ENCODE data around the gene BCOR. TPM values are rescaled to one million over a fixed set of nuclear protein-coding genes. Genes with fewer than 3 reads are reported as not detected.

BCOR gene
- total RNA-seq, 4 donors from 2014 or later = 19.9 to 32.5 (median 26.0) TPM

GRCh38 chrX:40005292-40006011, 92.3 kb downstream of the BCOR start:
- Histone ChIP-seq H3K36me3 (no peaks in the 10 kb centered on the region), H3K4me1 (peaks cover 15 to 39% (median 27%) of the 10 kb centered on the region in 4 donors), H3K4me3 (peak overlapping the region; percentile 21 to 31 (median 30)), H3K27ac (replicated peaks in 1 of 4) (peak overlapping the region in 2 of 4 donors; percentile 9 to 30), H3K27me3 (peaks cover 0 to 19% (median 0%) of the 10 kb centered on the region in 4 donors), H3K9me3 (no peaks in the 10 kb centered on the region)
- intact Hi-C loops (cut with DNase I) = no loop called here
- DNase-seq (ENCODE audit: extremely low spot score) = no peak
- WGBS = 26% methylated on average over 23 of the region's 73 CpGs
- TF ChIP-seq, protein P1, sequence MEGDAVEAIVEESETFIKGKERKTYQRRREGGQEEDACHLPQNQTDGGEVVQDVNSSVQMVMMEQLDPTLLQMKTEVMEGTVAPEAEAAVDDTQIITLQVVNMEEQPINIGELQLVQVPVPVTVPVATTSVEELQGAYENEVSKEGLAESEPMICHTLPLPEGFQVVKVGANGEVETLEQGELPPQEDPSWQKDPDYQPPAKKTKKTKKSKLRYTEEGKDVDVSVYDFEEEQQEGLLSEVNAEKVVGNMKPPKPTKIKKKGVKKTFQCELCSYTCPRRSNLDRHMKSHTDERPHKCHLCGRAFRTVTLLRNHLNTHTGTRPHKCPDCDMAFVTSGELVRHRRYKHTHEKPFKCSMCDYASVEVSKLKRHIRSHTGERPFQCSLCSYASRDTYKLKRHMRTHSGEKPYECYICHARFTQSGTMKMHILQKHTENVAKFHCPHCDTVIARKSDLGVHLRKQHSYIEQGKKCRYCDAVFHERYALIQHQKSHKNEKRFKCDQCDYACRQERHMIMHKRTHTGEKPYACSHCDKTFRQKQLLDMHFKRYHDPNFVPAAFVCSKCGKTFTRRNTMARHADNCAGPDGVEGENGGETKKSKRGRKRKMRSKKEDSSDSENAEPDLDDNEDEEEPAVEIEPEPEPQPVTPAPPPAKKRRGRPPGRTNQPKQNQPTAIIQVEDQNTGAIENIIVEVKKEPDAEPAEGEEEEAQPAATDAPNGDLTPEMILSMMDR (IDR thresholded peaks at IDR 0.05) = no peak
- TF ChIP-seq EP300 (IDR thresholded peaks at IDR 0.05) (no peak), POLR2AphosphoS5 (IDR thresholded peaks at IDR 0.05) (no peak), POLR2A (IDR thresholded peaks at IDR 0.05; ENCODE audit: low read depth) (no peak)

GRCh38 chrX:40004921-40005291, 92.9 kb downstream of the BCOR start:
- no peaks in the 10 kb centered on the region for H3K9me3 ChIP-seq
- WGBS = 46% methylated on average over 16 of the region's 16 CpGs
- TF ChIP-seq POLR2A (IDR thresholded peaks at IDR 0.05; ENCODE audit: low read depth) = no peak
- TF ChIP-seq EP300 (IDR thresholded peaks at IDR 0.05) = no peak
- TF ChIP-seq, protein P1 (IDR thresholded peaks at IDR 0.05) = no peak
- no peak for TF ChIP-seq POLR2AphosphoS5 (IDR thresholded peaks at IDR 0.05)
- H3K27me3 ChIP-seq = peaks cover 0 to 19% (median 0%) of the 10 kb centered on the region in 4 donors
- intact Hi-C loops (cut with DNase I) = no loop called here
- no peak overlapping the region for H3K27ac ChIP-seq (replicated peaks in 1 of 4)
- no peak for DNase-seq (ENCODE audit: extremely low spot score)
- H3K4me3 ChIP-seq = peak overlapping the region in 2 of 4 donors; percentile 30 to 31
- H3K4me1 ChIP-seq = peaks cover 15 to 39% (median 27%) of the 10 kb centered on the region in 4 donors
- H3K36me3 ChIP-seq = no peaks in the 10 kb centered on the region

- Histone ChIP-seq H3K9me3 (no peaks in the 10 kb centered on the region), H3K36me3 (no peaks in the 10 kb centered on the region), H3K4me3 (no peak overlapping the region), H3K4me1 (peaks cover 10 to 32% (median 22%) of the 10 kb centered on the region in 4 donors), H3K27ac (replicated peaks in 1 of 4) (no peak overlapping the region), H3K27me3 (peaks cover 0 to 18% (median 0%) of the 10 kb centered on the region in 4 donors)
- DNase-seq (ENCODE audit: extremely low spot score) = no peak
- WGBS = 53% methylated on average over 4 of the region's 4 CpGs
- intact Hi-C loops (cut with DNase I) = no loop called here
- TF ChIP-seq POLR2A (IDR thresholded peaks at IDR 0.05; ENCODE audit: low read depth) = no peak
- TF ChIP-seq, protein P1 (IDR thresholded peaks at IDR 0.05) = no peak
- TF ChIP-seq EP300 (IDR thresholded peaks at IDR 0.05) = no peak
- TF ChIP-seq POLR2AphosphoS5 (IDR thresholded peaks at IDR 0.05) = no peak
Measured at GRCh38 chrX:40004246-40004535, 93.6 kb downstream of the BCOR start.

DNA sequence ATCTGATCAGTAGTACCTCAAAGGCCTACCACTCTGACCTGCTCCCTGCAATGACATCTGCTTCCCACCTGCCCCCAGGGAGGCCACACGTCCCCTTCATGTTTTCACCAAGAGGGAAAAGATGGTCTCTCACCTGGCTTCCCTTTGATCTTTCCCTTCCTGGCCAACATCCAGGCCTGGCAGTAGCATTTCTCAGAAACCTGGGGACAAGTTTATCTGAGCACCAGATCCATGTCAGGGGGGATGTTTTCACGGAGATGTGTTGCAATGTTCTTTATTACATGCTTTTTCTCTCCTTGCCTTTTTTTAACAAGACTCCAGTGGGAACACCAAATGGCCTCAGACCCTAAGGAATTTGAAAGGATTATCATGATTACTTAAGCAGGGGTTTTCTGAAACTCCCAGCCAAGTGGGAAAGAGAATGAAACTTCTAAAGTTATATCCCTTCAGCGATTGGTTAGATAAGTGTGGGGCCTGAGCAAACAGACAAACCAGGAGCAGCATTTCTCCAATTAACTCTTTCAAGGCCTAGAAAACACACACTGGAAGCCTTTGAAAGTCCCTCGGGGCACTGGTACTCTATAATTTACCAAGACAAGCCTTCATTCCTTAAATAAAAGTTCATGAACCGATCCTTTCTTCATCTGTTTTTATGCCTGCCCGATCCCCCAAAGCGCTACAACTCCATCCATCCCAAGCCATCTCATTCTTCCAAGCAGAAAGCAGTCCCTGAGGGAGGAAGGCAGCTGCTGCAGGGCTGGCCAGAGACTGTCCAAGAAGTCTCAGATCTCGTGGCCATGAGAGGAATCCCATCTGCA, 94.1 kb downstream of the BCOR start:
- H3K27ac ChIP-seq (replicated peaks in 1 of 4) = no peak overlapping the region
- peaks cover 0 to 15% (median 0%) of the 10 kb centered on the region in 4 donors for H3K27me3 ChIP-seq
- H3K4me1 ChIP-seq = peaks cover 9 to 26% (median 18%) of the 10 kb centered on the region in 4 donors
- no peaks in the 10 kb centered on the region for H3K9me3 ChIP-seq
- TF ChIP-seq POLR2AphosphoS5 (IDR thresholded peaks at IDR 0.05) = no peak
- TF ChIP-seq POLR2A (IDR thresholded peaks at IDR 0.05; ENCODE audit: low read depth) = no peak
- TF ChIP-seq, protein P1 (IDR thresholded peaks at IDR 0.05) = no peak
- TF ChIP-seq EP300 (IDR thresholded peaks at IDR 0.05) = no peak
- no peak overlapping the region for H3K4me3 ChIP-seq
- intact Hi-C loops (cut with DNase I) = no loop called here
- no peak for DNase-seq (ENCODE audit: extremely low spot score)
- WGBS = 57% methylated on average over 8 of the region's 8 CpGs
- no peaks in the 10 kb centered on the region for H3K36me3 ChIP-seq

Measured in esophagus muscularis mucosa (tissue), 4 donors.